SIG-M5 treated with dmso at 0.1 percent for 504 hours (cell line): ENCODE results near the gene RIOK2.
"Not testable (repeated sequence)": the region's sequence is repeated elsewhere in the genome, so short reads cannot be mapped to it uniquely, and the experiment has no call there.

Experiments used
- DNase-seq: peaks from one replicate; lab custom pipeline; 2025; ENCODE audit not compliant: unreplicated experiment; lab: John Stamatoyannopoulos, UW

The RIOK2 gene

DNA sequence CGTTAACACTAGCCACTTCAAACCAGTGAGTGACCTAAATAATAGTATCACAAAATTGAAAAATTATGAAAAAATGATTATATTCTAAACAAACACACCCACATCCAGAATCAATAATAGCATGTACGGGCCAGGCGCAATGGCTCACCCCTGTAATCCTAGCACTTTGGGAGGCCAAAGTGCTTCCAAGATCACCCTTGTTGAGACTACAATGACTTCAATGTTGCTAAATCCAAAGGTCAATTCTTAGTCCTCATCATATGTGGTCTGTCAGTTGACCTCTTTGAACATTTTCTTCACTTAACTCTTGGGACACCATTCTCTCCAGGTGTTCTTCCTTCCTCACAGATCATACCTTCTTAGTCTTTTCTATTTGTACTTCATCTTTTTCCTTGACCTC is 11.3 kb downstream of the RIOK2 start:
- no peak for DNase-seq

DNA sequence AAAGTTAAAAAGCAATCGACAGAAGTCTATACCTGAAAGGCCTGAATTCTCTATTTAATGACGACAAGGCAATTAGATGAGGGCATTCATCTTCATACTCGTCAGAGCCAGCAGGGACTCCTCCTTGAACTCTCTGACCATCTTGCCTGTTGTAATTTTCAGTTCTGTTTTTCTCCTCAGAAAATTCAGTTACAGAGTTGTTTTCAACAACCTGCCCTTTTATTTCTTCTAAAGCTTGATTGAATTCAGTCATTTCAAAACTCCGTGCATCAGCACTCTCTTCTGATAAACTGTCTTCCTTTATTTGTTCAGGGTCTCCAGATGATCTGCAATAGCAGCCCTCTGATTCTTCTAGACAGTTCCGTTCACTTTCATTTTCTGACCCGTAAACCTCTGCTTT is 15.6 kb downstream of the RIOK2 start:
- DNase-seq = peak; percentile 19

DNA sequence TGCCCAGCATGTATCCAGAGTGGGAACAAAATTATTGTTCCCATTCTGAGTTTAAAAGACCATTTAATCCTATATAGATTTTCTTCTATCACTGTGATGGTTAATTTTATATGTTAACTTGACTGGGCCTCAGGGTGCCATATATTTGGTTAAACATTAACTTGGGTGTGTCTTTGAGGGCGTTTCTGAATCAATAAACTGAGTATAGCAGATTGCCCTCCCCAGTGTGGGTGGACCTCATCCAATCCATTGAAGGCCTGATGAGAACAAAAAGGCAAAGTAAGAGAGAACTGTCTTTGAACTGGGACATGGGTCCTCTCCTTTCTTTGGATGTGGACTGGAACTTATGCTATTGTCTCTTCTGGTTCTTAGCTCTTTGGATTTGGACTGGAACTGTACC is 17.3 kb downstream of the RIOK2 start:
- DNase-seq = no peak

DNA sequence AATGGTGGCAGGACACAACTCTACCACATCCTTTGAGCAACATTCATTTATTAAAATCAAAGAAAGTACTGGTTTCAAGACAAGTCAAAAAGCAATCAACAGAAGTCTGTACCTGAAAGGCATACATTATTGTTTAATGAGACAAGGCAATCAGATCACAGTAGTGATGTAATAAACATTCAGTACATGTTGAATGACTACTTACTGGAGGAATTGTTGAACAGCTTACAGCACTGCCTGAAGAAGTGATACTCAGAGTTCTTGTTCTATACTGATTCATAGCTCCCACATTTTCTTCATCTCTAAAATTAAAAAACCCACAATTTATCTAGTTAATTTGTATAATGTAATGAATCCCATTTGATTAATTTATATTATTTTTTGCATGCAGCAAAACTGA is 18.2 kb downstream of the RIOK2 start:
- no peak for DNase-seq

DNA sequence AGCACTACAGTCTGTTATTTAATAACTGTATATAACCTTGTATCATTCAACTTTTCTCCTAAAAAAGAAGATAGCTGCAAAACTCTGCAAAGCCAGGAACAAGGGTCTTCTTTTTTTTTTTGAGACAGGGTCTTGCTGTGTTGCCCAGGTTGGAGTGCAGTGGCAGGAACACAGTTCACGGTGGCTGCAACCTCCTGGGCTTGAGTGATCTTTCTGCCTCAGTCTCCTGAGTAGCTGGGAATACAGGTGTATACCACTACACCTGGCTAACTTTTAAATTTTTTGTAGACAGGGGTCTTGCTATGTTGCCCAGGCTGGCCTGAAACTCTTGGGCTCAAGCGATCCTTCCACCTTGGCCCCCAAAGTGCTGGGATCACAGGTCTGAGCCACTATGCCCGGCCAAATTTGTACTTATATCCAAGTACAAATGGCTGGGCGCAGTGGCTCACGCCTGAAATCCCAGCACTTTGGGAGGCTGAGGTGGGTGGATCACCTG is 19.2 kb downstream of the RIOK2 start:
- no peak for DNase-seq

DNA sequence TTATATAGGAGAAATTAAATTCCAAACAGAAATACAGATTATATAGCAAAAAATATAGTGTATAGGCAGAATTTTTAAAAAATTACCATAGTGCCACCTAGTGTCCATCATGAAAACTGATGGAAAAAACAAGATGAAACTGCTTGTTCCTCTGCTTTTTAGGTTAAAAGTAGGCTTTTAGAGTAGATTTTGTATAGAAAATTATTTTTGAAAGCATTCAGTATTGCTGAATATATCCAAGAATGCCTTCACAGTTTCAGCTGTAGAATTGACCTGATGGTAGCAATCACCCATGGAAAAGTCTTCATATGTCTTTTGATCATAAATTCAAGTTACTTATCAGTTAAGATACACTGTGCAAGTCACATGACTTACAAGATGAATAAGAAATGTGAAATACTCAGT is 19.7 kb downstream of the RIOK2 start:
- DNase-seq = peak; percentile 43

DNA sequence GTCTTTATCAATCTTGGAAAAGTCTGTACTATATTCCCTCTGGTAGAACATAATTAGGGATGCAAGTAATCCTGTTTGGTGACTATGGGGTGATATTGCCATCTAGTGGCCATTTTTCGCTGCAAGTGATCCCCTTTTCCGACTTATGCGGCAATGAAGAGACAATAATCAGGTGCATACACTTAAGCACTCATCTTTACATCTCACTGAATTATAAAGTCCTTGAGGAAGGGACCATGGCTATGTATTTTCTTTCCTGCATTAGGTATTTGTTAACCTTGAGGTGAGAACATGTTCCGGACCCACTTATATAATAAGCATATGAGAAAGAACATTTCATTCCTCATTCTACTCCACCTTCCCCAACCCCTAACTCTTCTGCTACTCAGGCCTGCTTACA is 21.0 kb downstream of the RIOK2 start:
- peak; percentile 57 for DNase-seq

DNA sequence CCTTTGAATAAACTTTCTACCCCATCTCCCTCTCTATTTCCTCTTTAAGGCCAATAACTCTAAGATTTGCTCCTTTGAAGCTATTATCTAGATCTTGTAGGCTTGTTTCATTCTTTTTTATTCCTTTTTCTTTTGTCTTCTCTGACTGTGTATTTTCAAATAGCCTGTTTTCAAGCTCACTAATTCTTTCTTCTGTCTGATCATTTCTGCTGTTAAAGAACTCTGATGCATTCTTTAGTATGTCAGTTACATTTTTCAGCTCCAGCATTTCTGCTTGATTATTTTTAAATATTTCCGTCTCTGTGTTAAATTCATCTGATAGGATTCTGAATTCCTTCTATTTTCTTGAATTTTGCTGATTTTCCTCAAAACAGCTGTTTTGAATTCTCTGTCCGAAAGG is 25.4 kb downstream of the RIOK2 start:
- no peak for DNase-seq

DNA sequence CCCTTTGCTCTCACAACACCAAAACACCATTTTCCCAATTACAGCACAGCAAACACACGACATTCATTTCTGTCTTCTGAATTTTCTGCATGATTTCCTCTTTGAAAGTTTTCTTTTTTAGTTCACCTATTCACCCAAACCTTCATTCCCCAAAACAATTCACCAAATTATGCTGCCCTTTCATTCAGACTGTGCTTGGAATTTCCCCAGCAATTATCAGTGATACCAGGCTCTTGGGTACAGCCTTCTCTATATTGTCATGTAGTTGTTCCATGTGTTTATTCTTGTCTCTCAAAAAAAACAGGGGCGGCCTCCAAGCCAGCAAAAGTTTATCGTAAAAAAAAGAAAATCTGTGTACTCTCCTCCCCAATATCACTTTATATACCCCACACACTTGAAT is 31.7 kb downstream of the RIOK2 start:
- DNase-seq = no peak

DNA sequence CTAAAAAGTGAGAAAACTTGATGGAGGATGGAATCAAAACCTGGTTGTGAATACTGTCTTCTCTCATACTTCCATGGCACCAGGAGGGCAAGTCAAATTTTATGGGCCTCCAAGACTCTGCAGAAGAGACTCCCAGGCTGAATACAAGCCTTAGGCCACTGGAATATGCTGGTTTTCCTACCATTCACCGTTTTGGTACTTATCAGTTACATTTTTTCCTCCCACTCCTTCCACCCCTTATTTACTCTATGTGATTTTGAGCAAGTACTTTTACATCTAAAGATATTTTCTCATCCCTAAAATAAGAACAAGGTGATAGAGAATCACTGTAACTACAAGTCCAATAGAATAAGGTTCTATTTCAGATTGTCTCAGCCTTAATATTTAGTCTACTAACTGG is 32.6 kb downstream of the RIOK2 start:
- no peak for DNase-seq

DNA sequence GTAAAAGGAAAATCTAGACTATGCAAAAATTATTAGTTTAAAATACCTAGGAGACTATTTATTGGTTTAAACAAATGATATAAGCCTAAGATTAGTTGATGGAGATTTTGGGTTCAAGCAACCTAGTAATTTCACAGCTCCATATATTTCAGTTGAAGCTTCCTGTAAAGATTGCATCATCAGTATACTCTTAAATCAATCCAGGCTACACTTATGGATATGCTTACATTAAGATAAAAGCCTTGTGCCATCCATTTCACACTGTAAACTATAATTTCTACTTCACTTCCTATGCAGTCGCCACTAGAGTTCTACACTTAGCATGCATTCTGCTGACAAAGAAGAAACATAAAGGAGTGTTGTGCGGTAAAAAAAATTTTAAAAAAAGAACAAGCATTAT is 33.3 kb downstream of the RIOK2 start:
- no peak for DNase-seq

DNA sequence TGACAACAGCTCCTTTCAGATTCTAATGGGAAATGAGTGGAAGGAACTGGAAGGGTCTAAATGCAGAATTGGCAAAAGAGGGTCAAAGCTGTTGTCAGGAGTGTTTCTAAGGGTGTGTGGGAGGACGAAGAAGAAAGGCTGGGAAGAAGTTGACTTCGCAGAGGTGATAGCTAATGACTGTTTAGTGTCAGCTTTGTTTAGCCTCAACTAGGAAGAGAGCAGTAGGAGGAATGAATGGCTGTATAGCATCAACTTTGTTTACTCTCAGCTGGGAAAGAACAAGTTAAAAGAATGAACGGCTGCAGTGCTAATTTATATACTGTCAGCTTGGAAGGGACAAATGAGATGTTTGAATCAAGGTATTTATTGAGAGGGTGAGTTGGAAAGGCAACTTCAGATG is 34.8 kb downstream of the RIOK2 start:
- no peak for DNase-seq

DNA sequence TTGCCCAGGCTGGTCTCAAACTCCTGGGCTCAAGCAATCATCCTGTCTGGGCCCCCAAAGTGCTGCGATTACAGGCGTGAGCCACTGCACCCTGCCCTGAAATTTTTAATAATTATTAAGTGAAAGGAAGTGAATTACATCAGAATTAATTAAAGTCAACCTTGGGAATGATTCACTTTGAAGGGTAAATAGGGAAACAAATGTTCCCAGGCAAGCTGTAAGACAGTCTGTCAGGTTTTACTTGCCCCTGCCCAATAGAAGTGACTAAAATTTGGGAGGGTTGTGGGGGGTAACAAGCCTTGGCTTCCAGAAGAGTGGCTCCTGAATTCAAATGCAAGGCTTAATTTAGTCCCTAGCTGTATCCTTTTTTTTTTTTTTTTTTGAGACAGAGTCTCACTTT is 39.3 kb downstream of the RIOK2 start:
- DNase-seq = no peak

DNA sequence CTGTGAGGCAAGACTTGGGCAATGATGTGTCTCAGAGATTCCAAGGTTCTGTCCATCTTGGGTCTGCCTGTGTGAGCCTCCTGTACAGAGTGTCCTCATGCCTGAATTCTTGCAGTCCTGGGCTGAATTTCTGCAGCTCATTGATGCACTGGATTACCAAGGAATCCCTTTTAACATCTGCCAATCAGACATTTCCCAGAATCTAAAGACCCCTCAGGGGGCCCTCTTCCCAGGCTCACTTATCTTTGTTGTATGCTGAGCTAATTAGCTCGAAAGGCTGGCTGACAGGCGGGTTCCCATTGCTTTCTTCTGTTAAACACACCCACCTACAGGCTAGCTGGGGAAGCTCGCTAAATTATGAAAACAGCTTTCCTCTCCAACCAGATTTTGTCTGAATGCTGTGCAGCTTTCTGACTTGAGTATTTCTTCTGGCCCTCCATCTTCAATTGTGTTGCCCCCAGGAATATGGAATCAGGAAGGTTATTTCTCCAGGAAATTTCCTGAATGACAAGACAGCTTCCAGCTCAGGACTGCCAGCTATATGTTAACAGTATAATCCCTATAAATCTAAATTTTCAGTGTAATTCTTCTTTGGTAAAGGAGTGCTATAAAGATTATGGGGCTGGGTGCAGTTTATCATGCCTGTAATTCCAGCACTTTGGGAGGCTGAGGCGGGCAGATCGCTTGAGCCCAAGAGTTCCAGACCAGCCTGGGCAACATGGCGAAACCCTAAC is 40.4 kb downstream of the RIOK2 start, which contains the start of gene LIX1:
LIX1 (minus strand) TSS at position 91 of the 734 bp plus-strand sequence; CDS start at position 56, 35 bp downstream.
- DNase-seq = peak; percentile 61

DNA sequence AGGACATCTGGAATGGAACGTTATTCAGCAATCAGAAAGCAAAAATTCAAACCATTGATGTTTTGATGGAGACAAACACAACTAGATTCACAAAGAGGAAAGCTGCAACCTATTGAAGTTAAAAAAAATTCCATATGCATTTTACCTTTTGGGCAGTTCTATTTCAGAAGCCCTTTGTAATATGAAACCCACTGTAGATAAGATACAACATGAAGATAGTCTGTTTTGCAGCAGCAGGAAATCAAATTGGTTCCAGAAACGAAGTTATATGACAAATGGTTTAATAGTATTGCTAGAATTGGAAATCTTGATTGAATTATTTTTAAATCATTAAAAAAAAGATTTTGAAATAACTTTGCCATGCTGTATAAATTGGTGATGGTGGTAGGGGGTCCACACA is 41.5 kb downstream of the RIOK2 start:
- no peak for DNase-seq

DNA sequence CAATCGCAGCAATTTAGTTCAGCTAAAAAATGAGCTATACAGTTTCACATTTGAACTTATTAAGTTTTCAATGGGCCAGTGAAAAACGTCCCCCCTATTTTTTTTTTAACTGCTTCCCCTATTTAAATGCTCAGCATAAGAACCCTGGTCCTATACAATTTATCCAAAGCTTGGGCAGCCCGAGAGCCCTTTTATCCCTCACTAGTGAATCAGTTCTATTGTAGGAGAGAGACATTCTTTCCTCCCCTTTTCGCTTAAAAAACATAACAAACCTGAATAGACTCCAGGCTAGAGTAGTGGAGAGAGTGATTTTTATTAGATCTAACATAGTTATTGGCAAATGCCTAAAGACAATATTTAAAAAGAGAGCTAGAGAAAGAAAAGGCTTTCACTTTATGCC is 42.0 kb downstream of the RIOK2 start:
- DNase-seq = no peak

DNA sequence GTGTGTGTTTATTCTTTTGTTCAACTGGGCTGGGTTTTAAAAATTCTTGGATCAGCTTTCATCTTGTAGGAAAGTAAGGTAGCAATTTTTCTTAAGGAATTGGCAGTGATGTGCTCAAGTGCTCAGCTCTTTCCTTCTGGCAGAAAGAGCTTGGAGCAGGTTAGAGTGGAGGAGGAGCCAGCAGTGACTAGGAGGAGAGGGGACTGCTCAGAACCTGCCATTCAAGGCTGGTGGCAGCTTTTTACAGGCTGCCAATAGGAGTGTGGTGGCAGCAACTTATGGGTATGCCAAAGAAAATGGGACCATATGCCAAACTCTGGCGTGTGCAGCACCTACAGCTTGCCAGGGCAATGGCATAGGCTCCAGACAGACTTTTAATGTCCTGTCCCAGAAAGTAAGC is 42.8 kb downstream of the RIOK2 start:
- DNase-seq = not testable (repeated sequence)

DNA sequence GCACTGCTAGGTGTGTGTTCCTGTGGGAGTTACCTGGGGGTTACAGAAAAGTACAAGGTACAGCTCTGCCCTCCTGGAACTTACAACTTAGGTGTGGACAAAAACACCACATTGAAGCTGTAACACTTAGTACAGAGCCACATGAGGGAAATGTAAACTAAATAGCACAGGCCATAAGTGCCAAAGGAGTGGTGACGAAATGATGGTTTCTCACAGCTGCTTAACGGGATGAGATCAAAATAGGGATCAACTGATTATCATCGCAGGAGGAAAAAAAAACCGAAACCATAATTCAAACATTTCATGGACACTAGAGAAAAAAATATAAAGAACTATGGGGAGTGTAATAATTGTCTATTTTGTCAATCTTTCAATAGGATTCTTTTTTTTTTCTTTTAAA is 46.6 kb downstream of the RIOK2 start:
- DNase-seq = no peak

DNA sequence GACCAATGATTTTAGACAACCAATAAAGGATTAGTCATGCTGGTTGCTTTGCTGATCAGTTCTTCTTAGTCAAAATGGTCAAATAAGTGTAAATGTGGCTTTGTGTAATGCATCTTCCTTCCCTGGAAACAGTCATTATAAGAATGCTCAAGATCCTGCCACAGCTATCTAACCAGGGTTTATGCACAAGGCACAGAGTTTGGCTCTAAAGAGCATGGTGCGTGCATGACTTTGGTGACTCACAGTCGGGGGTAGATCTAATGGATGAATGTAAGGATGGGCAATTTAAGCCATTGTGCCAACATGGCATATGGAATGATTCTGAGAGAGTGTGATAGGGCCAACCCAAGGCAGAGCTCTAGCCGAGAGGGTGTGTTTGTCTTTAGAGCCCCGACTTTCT is 47.2 kb downstream of the RIOK2 start:
- no peak for DNase-seq

DNA sequence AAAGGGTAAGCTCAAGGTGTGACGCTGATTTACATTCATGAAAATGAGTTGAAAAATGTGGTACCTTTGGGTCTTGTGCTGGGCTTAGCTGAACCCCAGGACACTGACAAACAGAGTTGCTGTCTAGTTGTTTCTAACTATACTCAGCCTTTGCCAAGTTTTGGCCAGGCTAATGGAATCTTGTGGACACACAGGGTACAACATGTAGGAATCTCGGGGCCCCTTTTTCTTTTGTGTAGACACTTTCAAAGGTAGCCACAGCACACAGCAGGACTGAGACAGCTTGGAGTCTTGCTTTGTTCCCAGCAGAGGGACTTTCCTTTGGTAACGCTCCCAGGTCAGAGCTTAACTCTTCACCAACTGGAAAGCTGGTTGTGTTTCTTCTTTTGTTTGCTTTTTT is 48.4 kb downstream of the RIOK2 start:
- DNase-seq = no peak

DNA sequence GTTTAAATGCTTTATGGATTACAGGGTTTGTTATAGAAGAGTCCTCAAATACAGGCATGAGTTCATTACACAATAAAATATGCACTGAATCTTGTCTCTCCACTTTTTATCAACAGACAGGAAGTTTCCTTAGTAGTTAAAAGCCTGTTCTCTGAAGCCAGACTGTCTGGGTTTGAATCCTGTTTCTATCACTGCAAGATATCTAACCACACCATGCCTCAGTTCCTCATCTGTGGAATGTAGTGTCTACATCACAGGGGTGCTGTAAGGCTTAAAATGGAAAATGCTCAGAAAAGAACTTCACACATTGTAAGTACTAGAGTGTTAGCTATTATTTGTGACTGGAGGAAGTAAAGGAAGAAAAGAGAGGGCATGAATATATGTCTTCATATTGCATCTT is 49.9 kb downstream of the RIOK2 start:
- DNase-seq = peak; percentile 50

DNA sequence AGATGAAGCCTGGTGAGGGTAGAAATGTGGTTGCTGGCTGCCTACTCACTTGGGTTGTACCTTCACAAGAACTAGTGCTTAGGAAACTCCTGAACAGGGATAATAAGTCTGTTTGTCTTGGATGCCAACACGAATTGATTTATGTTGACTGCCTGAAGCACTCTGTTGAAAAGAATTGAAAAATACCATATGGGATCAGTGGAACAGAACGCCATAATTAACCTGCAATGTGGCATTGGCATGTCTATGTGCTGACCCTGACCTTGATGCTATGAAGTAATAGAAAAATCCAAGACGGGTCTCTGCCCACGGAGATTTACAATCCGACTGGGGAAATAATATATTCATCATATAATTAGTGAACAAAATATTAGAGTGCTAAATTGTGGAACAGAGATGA is 51.1 kb downstream of the RIOK2 start:
- DNase-seq = no peak

DNA sequence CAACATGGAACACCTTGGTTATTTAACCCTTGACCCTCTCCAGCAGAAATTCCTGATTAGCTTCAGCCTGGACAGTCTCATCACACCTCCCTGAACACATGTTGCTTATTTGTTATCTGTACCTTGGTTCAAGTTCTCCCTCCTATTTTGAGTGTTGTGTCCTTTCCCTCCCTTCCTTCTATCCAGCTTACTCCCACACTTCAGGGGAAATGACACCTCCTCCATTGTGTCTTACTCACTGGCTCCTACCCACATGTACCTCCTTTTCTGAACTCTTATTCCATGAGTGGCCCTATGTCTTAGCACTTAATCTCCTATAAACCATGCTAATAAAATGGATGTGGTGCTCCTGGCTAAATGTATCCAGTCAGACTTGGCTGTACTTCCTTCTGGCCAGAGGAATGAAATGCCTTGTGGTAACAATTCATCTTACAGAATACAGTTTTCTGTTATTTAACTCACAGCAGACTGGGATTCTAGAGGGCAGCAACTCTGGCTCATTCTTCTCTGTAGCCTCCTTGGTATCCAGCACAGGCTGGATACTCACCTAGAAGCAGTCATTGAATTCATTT is 51.8 kb downstream of the RIOK2 start:
- DNase-seq = no peak
